Transverse colon (tissue), 4 donors: Measurements from ENCODE around the gene LPCAT1. TPM values are rescaled to one million over a fixed set of nuclear protein-coding genes. Genes with fewer than 3 reads are reported as not detected.

Source experiments
- DNase-seq: peaks from one replicate; pipeline ENCODE4 v3.0.0-alpha.2; 2019
- H3K27ac ChIP-seq, 4 donors: fragments of 200-600 bp; sonication (generic); 2 replicates each; pipeline ENCODE4 v1.5.1; 2016 to 2018; ENCODE audit warnings: inconsistent platforms in 4 of 4
- H3K27me3 ChIP-seq: fragments of 200-600 bp; sonication (generic); 2 replicates; pipeline ENCODE4 v1.5.1; 2017; ENCODE audit warnings: inconsistent platforms
- H3K36me3 ChIP-seq, 4 donors: fragments of 200-600 bp; sonication (generic); 2 replicates each; pipeline ENCODE4 v1.5.1; 2017 to 2019; ENCODE audit warnings: inconsistent platforms in 4 of 4
- H3K4me1 ChIP-seq, 4 donors: fragments of 200-600 bp; sonication (generic); 2 replicates each; pipeline ENCODE4 v1.5.1; 2017 to 2020; ENCODE audit warnings: inconsistent platforms in 4 of 4
- H3K4me3 ChIP-seq, 4 donors: fragments of 200-600 bp; sonication (generic); 1 replicate in 1 of 4; 2 replicates in 3 of 4; pipeline versions ENCODE4 v1.5.1 to v1.6.1; 2017 to 2019; ENCODE audit warnings: inconsistent platforms in 4 of 4
- H3K9me3 ChIP-seq, 2 donors: fragments of 200-600 bp; sonication (generic); 2 replicates each; pipeline ENCODE4 v1.5.1; 2017 to 2019; ENCODE audit warnings: inconsistent platforms in 2 of 2
- EP300 ChIP-seq: sonication (generic); formaldehyde crosslinking; IDR thresholded peaks from one replicate; pipeline ENCODE4 v1.6.1; 2017; ENCODE audit warnings: antibody characterized with exemption, low read depth
- POLR2A ChIP-seq: fragments of 450-650 bp; IDR thresholded peaks from one replicate; pipeline ENCODE4 v1.6.1; 2016; ENCODE audit warnings: antibody characterized with exemption, mild to moderate bottlenecking, moderate library complexity
- POLR2AphosphoS5 ChIP-seq, 3 donors: sonication (generic); formaldehyde crosslinking; IDR thresholded peaks; one replicate each; pipeline ENCODE4 v1.6.1; 2016; ENCODE audit warnings: antibody characterized with exemption in 3 of 3
- WGBS, 2 donors: methylation state at CpG; one replicate each; pipeline ENCODE4 v1.1.5; 2018; ENCODE audit warnings: low coverage in 1 of 2; 5-methylcytosine and 5-hydroxymethylcytosine counted together
- in situ Hi-C, 4 donors: fragments of 200-750 bp; cut with MboI; loops; one replicate each; pipeline versions ENCODE4 v1.15.0 to v1.15.1; 2017; ENCODE audit warnings: low sequenced_read_pairs in 3 of 4, low pct_ligation_motif_present in 1 of 4, low pct_unique_long_range_greater_than_20kb in 1 of 4
- intact Hi-C: fragments of 100-400 bp; cut with DNase I; formaldehyde crosslinking; loops from one replicate; pipeline ENCODE4 v1.15.1; 2023; ENCODE audit warnings: low total_unique reads
- total RNA-seq, 4 donors: library from RNA; depleted of rRNA; stranded (reverse); fragments of >200 nt; gene quantifications; one replicate each; pipeline ENCODE4 v1.1.0, GENCODE V29; 2016
- TF ChIP-seq, protein P1 (sequence below), 5 experiments: fragments of 200-600 bp in 3 of 5; fragments of 450-650 bp in 2 of 5; sonication (generic) in 3 of 5; IDR thresholded peaks; 1 replicate in 2 of 5; 2 replicates in 3 of 5; pipeline ENCODE4 v1.5.1; 2016 to 2017; ENCODE audit warnings: antibody characterized with exemption in 5 of 5, inconsistent platforms in 3 of 5, mild to moderate bottlenecking in 2 of 5, moderate library complexity in 1 of 5

Gene LPCAT1
- total RNA-seq, 4 donors from 2014 or later, result 10.0 to 50.5 (median 21.0) TPM

DNA sequence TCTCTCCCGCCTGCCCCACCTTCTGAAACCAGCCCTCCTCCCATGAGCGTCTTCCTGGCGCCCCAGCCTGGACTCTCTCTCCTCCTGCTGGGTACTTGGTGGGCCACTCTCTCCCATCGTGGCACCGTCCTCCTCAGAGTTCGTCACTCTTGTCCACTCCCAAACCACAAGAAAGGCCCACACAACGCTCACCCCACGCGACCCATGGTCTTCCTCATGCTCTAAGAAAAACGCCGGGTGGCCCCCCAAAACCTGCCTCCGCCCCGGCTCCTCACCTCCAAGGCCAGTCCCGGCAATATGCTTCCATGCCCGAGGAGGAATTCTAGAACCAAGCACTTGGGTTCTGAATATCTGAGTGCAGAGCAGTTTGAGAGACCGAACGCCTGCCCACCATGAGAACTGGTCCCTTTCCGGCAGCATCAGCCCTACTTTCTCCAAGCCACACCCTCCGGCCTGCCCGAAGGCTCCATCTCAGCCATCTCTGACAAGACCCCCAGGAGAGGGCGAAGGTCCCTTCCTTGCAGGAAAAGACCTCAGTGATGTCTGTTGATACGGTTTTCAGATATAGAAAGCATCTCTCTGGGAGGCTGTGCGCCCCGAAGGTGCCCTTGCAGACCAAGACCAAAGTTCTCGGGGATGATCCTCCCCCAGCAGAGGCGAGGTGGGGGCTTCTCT, 93.5 kb downstream of the LPCAT1 start:
- DNase-seq, result no peak
- TF ChIP-seq, protein P1, sequence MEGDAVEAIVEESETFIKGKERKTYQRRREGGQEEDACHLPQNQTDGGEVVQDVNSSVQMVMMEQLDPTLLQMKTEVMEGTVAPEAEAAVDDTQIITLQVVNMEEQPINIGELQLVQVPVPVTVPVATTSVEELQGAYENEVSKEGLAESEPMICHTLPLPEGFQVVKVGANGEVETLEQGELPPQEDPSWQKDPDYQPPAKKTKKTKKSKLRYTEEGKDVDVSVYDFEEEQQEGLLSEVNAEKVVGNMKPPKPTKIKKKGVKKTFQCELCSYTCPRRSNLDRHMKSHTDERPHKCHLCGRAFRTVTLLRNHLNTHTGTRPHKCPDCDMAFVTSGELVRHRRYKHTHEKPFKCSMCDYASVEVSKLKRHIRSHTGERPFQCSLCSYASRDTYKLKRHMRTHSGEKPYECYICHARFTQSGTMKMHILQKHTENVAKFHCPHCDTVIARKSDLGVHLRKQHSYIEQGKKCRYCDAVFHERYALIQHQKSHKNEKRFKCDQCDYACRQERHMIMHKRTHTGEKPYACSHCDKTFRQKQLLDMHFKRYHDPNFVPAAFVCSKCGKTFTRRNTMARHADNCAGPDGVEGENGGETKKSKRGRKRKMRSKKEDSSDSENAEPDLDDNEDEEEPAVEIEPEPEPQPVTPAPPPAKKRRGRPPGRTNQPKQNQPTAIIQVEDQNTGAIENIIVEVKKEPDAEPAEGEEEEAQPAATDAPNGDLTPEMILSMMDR (IDR thresholded peaks at IDR 0.05), result no peak
- TF ChIP-seq POLR2AphosphoS5 (IDR thresholded peaks at IDR 0.05), result no peak
- TF ChIP-seq EP300, result no peak
- no peak for TF ChIP-seq POLR2A
- Histone ChIP-seq H3K4me1 (no peaks in the 10 kb centered on the region), H3K4me3 (no peak overlapping the region), H3K9me3 (peaks cover 14 to 20% of the 10 kb centered on the region in 2 donors), H3K27ac (no peak overlapping the region), H3K36me3 (no peaks in the 10 kb centered on the region), H3K27me3 (no peaks in the 10 kb centered on the region)
- intact Hi-C loops (no loop called here), in situ Hi-C loops (no loop called here)
- 77 to 90% methylated on average over 2 to 25 of the region's 26 CpGs for WGBS, 2 donors

DNA sequence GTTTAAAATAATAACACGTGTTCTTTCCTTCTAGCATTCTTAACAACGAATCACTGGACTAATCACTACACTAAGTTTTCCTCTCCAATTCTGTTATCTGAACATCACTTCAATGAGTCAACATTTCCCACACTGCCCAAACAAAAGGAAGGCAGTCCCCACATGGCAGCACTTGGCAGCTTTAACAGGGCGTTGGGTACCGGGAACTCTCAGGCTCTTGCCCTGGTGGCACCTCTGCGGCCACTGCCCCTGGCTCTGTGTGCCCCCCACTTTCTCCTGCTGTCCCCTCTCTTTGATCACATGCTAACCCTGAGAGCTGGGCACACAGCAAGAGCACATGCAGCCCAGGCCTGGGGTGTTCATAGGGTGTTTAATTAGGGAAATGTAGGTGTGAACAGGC, 94.3 kb downstream of the LPCAT1 start:
- Histone ChIP-seq H3K27ac (no peak overlapping the region), H3K4me3 (no peak overlapping the region), H3K27me3 (no peaks in the 10 kb centered on the region), H3K4me1 (no peaks in the 10 kb centered on the region), H3K36me3 (no peaks in the 10 kb centered on the region), H3K9me3 (peaks cover 14 to 20% of the 10 kb centered on the region in 2 donors)
- intact Hi-C loops (no loop called here), in situ Hi-C loops (no loop called here)
- WGBS, 2 donors, result 80 to 92% methylated on average over 1 to 5 of the region's 5 CpGs
- no peak for TF ChIP-seq POLR2AphosphoS5 (IDR thresholded peaks at IDR 0.05)
- no peak for TF ChIP-seq POLR2A
- TF ChIP-seq, protein P1 (IDR thresholded peaks at IDR 0.05), result no peak
- TF ChIP-seq EP300, result no peak
- no peak for DNase-seq

DNA sequence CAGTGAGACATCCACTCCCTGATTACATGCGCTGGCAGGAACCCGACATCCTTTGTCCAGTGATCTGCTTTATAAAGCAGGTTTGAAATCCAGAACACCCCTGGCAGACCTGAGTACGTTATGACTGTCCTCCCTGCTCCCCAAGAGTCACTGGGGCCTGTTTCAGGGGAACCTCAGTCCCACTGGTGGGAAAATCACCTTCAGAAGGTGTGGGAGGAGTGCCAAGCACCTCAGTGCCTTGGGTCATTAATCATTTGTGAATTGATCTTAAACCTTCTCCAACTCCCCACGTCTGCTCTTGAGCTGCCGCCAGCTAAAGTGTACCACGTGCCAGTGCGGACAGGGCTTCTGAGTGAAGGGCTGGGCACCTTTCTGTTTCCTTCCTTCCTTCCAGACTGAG, 94.7 kb downstream of the LPCAT1 start:
- H3K9me3 ChIP-seq, result peaks cover 14 to 20% of the 10 kb centered on the region in 2 donors
- no peaks in the 10 kb centered on the region for H3K27me3 ChIP-seq
- H3K36me3 ChIP-seq, result no peaks in the 10 kb centered on the region
- no peaks in the 10 kb centered on the region for H3K4me1 ChIP-seq
- H3K27ac ChIP-seq, result no peak overlapping the region
- in situ Hi-C loops (no loop called here), intact Hi-C loops (no loop called here)
- DNase-seq, result no peak
- WGBS, 2 donors, result 68 to 87% methylated on average over 3 to 7 of the region's 7 CpGs
- H3K4me3 ChIP-seq, result no peak overlapping the region
- TF ChIP-seq POLR2AphosphoS5 (IDR thresholded peaks at IDR 0.05) (no peak), EP300 (no peak), POLR2A (no peak)
- TF ChIP-seq, protein P1 (IDR thresholded peaks at IDR 0.05), result no peak

DNA sequence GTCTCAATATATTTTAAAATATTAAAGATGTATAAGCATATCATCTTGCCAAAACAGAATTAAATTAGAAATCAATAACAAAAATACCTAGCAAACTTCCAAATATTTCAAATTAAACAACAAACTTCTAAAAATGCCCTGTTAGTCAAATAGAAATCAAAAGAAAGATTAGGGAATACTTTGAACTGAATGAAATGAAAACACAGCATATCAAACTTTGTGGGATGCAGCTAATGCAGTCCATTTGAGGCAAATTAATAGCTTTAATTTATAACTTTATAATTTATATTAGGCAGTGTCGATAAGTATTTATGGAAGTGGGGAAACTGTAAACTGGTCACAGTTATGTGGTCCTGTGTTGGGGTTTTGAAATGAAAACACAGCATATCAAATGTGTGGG, 95.7 kb downstream of the LPCAT1 start:
- Histone ChIP-seq H3K4me1 (no peaks in the 10 kb centered on the region), H3K27me3 (no peaks in the 10 kb centered on the region), H3K36me3 (no peaks in the 10 kb centered on the region), H3K9me3 (peaks cover 14 to 20% of the 10 kb centered on the region in 2 donors), H3K27ac (no peak overlapping the region), H3K4me3 (no peak overlapping the region)
- no peak for TF ChIP-seq POLR2AphosphoS5 (IDR thresholded peaks at IDR 0.05)
- TF ChIP-seq, protein P1 (IDR thresholded peaks at IDR 0.05), result no peak
- no peak for TF ChIP-seq EP300
- TF ChIP-seq POLR2A, result no peak
- DNase-seq, result no peak
- in situ Hi-C loops, result no loop called here
- intact Hi-C loops, result no loop called here
- 73 to 100% methylated on average over 1 of the region's 1 CpG for whole genome bisulfite sequencing, 2 donors
